H9 (cell line): ENCODE results near the gene GBE1. TPM values are rescaled to one million over a fixed set of nuclear protein-coding genes. Genes with fewer than 3 reads are reported as not detected.

Experiments used
- DNase-seq: peaks from one replicate; pipeline ENCODE4 v3.0.0-alpha.2; 2017
- H2AFZ ChIP-seq: one replicate; pipeline ENCODE4 v1.6.1; 2013; ENCODE audit warnings: mild to moderate bottlenecking, low read length, control low read depth, moderate library complexity
- H2AK5ac ChIP-seq: 2 replicates; pipeline ENCODE4 v1.6.1; 2013; ENCODE audit warnings: low read length, control low read depth, mixed read lengths; ENCODE audit not compliant: insufficient read length
- H2BK120ac ChIP-seq: one replicate; pipeline ENCODE4 v1.6.1; 2013; ENCODE audit warnings: low read depth, mild to moderate bottlenecking, low read length, control low read depth, inconsistent platforms; ENCODE audit not compliant: poor library complexity, severe bottlenecking
- H2BK12ac ChIP-seq: 2 replicates; pipeline ENCODE4 v1.6.1; 2013; ENCODE audit warnings: low read length, control low read depth, mixed read lengths, low read depth; ENCODE audit not compliant: insufficient read length
- H2BK15ac ChIP-seq: 2 replicates; pipeline ENCODE4 v1.6.1; 2013; ENCODE audit warnings: low read depth, low read length, control low read depth
- H2BK20ac ChIP-seq: one replicate; pipeline ENCODE4 v1.6.1; 2013; ENCODE audit warnings: low read depth, mild to moderate bottlenecking, low read length, control low read depth, inconsistent platforms; ENCODE audit not compliant: poor library complexity, severe bottlenecking
- H2BK5ac ChIP-seq: 2 replicates; pipeline ENCODE4 v1.6.1; 2013; ENCODE audit warnings: low read length, control low read depth, mixed read lengths; ENCODE audit not compliant: insufficient read length
- H3K14ac ChIP-seq: 2 replicates; pipeline ENCODE4 v1.6.1; 2013; ENCODE audit warnings: low read length, control low read depth; ENCODE audit not compliant: insufficient read depth
- H3K18ac ChIP-seq: 2 replicates; pipeline ENCODE4 v1.6.1; 2013; ENCODE audit warnings: low read depth, mild to moderate bottlenecking, mixed read lengths, low read length, control low read depth; ENCODE audit not compliant: insufficient read length
- H3K23ac ChIP-seq: 2 replicates; pipeline ENCODE4 v1.6.1; 2013; ENCODE audit warnings: low read length, control low read depth, mixed read lengths, low read depth; ENCODE audit not compliant: insufficient read length
- H3K23me2 ChIP-seq: 2 replicates; pipeline ENCODE4 v1.6.1; 2013; ENCODE audit warnings: low read depth, mild to moderate bottlenecking, mixed read lengths, low read length, control low read depth; ENCODE audit not compliant: insufficient read length, poor library complexity, severe bottlenecking
- H3K27ac ChIP-seq: 2 replicates; pipeline ENCODE4 v1.5.1; 2013; ENCODE audit warnings: low read length, control low read depth, mixed read lengths, low read depth; ENCODE audit not compliant: insufficient read length
- H3K27me3 ChIP-seq: 2 replicates; pipeline ENCODE4 v1.6.1; 2013; ENCODE audit warnings: low read length, control low read depth, inconsistent platforms; ENCODE audit not compliant: insufficient read depth
- H3K4ac ChIP-seq: 2 replicates; pipeline ENCODE4 v1.6.1; 2013; ENCODE audit warnings: low read depth, mild to moderate bottlenecking, control low read depth, inconsistent platforms, low read length, moderate library complexity
- H3K4me1 ChIP-seq: 2 replicates; pipeline ENCODE4 v1.6.1; 2013; ENCODE audit warnings: low read length, control low read depth, inconsistent platforms; ENCODE audit not compliant: insufficient read depth
- H3K4me2 ChIP-seq: 2 replicates; pipeline ENCODE4 v1.6.1; 2013; ENCODE audit warnings: low read length, control low read depth, mixed read lengths; ENCODE audit not compliant: insufficient read length, insufficient read depth
- H3K56ac ChIP-seq: 2 replicates; pipeline ENCODE4 v1.6.1; 2013; ENCODE audit warnings: low read depth, mild to moderate bottlenecking, mixed read lengths, low read length, control low read depth; ENCODE audit not compliant: insufficient read length
- H3K79me1 ChIP-seq: 2 replicates; pipeline ENCODE4 v1.6.1; 2013; ENCODE audit warnings: low read depth, mild to moderate bottlenecking, moderate library complexity, low read length, control low read depth, inconsistent platforms; ENCODE audit not compliant: insufficient read depth, poor library complexity, severe bottlenecking
- H3K79me2 ChIP-seq: 2 replicates; pipeline ENCODE4 v1.6.1; 2013; ENCODE audit warnings: low read length, control low read depth, inconsistent platforms; ENCODE audit not compliant: insufficient read depth
- H3K9ac ChIP-seq: 2 replicates; pipeline ENCODE4 v1.6.1; 2013; ENCODE audit warnings: low read length, control low read depth, mixed read lengths; ENCODE audit not compliant: insufficient read length; ENCODE audit errors: extremely low read depth
- H3K9me3 ChIP-seq: one replicate; pipeline ENCODE4 v1.6.1; 2013; ENCODE audit warnings: low read depth, low read length, inconsistent platforms; ENCODE audit not compliant: control insufficient read depth
- H3T11ph ChIP-seq: one replicate; pipeline ENCODE4 v1.6.1; 2013; ENCODE audit warnings: mild to moderate bottlenecking, low read length, control low read depth, inconsistent platforms
- H4K20me1 ChIP-seq: one replicate; pipeline ENCODE4 v1.6.1; 2013; ENCODE audit not compliant: control insufficient read depth, insufficient read length, insufficient read depth
- H4K5ac ChIP-seq: 2 replicates; pipeline ENCODE4 v1.6.1; 2013; ENCODE audit warnings: low read depth, mild to moderate bottlenecking, mixed read lengths, low read length, control low read depth; ENCODE audit not compliant: insufficient read length
- H4K8ac ChIP-seq: replicated peaks from 2 replicates; pipeline ENCODE4 v1.6.1; 2013; ENCODE audit warnings: low read length, control low read depth, mixed read lengths, low read depth; ENCODE audit not compliant: insufficient read length
- H4K91ac ChIP-seq: 2 replicates; pipeline ENCODE4 v1.6.1; 2013; ENCODE audit warnings: low read depth, mild to moderate bottlenecking, moderate library complexity, mixed read lengths, low read length, control low read depth; ENCODE audit not compliant: insufficient read length
- H3K27ac Mint-ChIP-seq, 3 experiments: 2 replicates in 2 of 3; 3 replicates in 1 of 3; pipeline ENCODE4 v1.8.0; 2020 to 2021; ENCODE audit warnings: mixed read lengths in 3 of 3, mild to moderate bottlenecking in 1 of 3, moderate library complexity in 1 of 3
- H3K27me3 Mint-ChIP-seq: 2 replicates; pipeline ENCODE4 v1.8.0; 2021; ENCODE audit warnings: low read depth, mild to moderate bottlenecking, moderate library complexity, mixed read lengths
- H3K36me3 Mint-ChIP-seq, 3 experiments: 2 replicates in 2 of 3; 3 replicates in 1 of 3; pipeline ENCODE4 v1.8.0; 2020 to 2021; ENCODE audit warnings: low read depth in 3 of 3, mixed read lengths in 3 of 3; ENCODE audit not compliant: insufficient read depth in 1 of 3
- H3K4me1 Mint-ChIP-seq, 2 experiments: 2 replicates each; pipeline ENCODE4 v1.8.0; 2020; ENCODE audit warnings: mixed read lengths in 2 of 2
- H3K4me3 Mint-ChIP-seq, 2 experiments: 2 replicates in 1 of 2; 3 replicates in 1 of 2; pipeline ENCODE4 v1.8.0; 2020 to 2021; ENCODE audit warnings: mild to moderate bottlenecking in 2 of 2, mixed read lengths in 2 of 2, moderate library complexity in 1 of 2
- H3K9me3 Mint-ChIP-seq, 2 experiments: 2 replicates in 1 of 2; 3 replicates in 1 of 2; pipeline ENCODE4 v1.8.0; 2020; ENCODE audit warnings: mild to moderate bottlenecking in 2 of 2, mixed read lengths in 2 of 2, moderate library complexity in 1 of 2
- CTCF ChIP-seq: fragments of 200-600 bp; sonication (generic); conservative IDR thresholded peaks from 3 replicates; pipeline ENCODE4 v1.8.0; 2021; ENCODE audit warnings: antibody characterized with exemption, mild to moderate bottlenecking
- WGBS: extraction: QIAGEN DNeasy Blood & Tissue Kit; methylation state at CpG from one replicate; pipeline ENCODE4 v1.1.7; 2013; ENCODE audit warnings: missing lambda C conversion rate, low lambda C conversion rate, mixed read lengths; ENCODE audit not compliant: insufficient read length; ENCODE audit errors: extremely low coverage; 5-methylcytosine and 5-hydroxymethylcytosine counted together
- total RNA-seq: library from RNA; stranded (reverse); gene quantifications from 2 replicates; pipeline ENCODE4 v1.2.1, GENCODE V29; 2021

The GBE1 gene
- total RNA-seq, 1 experiment from 2014 or later, result 13.8 TPM

GRCh38 chr3:81442758-81443456 lies 318.5 kb downstream of the GBE1 start:
- Histone ChIP-seq H3K79me1 (no peaks in the 10 kb centered on the region), H3K27me3 (no peaks in the 10 kb centered on the region), H4K8ac (no peak overlapping the region), H3K9ac (no peak overlapping the region), H4K20me1 (no peaks in the 10 kb centered on the region), H3K4ac (no peak overlapping the region), H2BK120ac (no peak overlapping the region), H3K27ac (no peak overlapping the region), H2BK15ac (no peak overlapping the region), H4K91ac (no peak overlapping the region), H3K56ac (no peak overlapping the region), H3K4me1 (no peaks in the 10 kb centered on the region), H3K23me2 (no peaks in the 10 kb centered on the region), H3K14ac (no peak overlapping the region), H2AK5ac (no peak overlapping the region), H2AFZ (no peak overlapping the region), H3K9me3 (no peaks in the 10 kb centered on the region), H3K18ac (no peak overlapping the region), H4K5ac (no peak overlapping the region), H3K79me2 (no peaks in the 10 kb centered on the region), H3K23ac (no peak overlapping the region), H2BK12ac (no peak overlapping the region), H3K4me2 (no peak overlapping the region), H2BK5ac (no peak overlapping the region), H3T11ph (no peak overlapping the region), H2BK20ac (no peak overlapping the region)
- Mint-ChIP-seq H3K27ac (no peak overlapping the region), H3K36me3 (peaks cover 2 to 7% (median 2%) of the 10 kb centered on the region in 3 experiments; a peak in 3 of 7 replicates), H3K4me1 (no peaks in the 10 kb centered on the region), H3K9me3 (peaks cover 2% of the 10 kb centered on the region in 2 experiments; a peak in 2 of 5 replicates), H3K27me3 (no peaks in the 10 kb centered on the region), H3K4me3 (no peak overlapping the region)
- no peak for DNase-seq
- WGBS, result no CpG with 5 or more reads among the region's 9 CpGs
- no peak for TF ChIP-seq CTCF
